Activated CD8-positive, alpha-beta memory T cell treated with anti-CD3 and anti-CD28 coated beads, Interleukin-2, amount 50 U/mL, for 4 hours (primary cell): ENCODE data around the gene SLX4.

Source experiments
- DNase-seq: peaks from one replicate; pipeline ENCODE4 v3.0.0-alpha.2; 2020

SLX4 gene

GRCh38 chr16:3599121-3599520, 12.3 kb downstream of the SLX4 start:
- DNase-seq: no peak

- no peak for DNase-seq
Measured at GRCh38 chr16:3598236-3598635, 13.2 kb downstream of the SLX4 start.

- no peak for DNase-seq
Measured at GRCh38 chr16:3597676-3598075, 13.7 kb downstream of the SLX4 start.

- no peak for DNase-seq
Measured at GRCh38 chr16:3597226-3597625, 14.2 kb downstream of the SLX4 start.

GRCh38 chr16:3596101-3596861, 15.1 kb downstream of the SLX4 start:
- no peak for DNase-seq

- DNase-seq: no peak
Measured at GRCh38 chr16:3595521-3596021, 15.8 kb downstream of the SLX4 start.

- DNase-seq: no peak
Measured at GRCh38 chr16:3595110-3595486, 16.3 kb downstream of the SLX4 start.

GRCh38 chr16:3594316-3595109, 16.9 kb downstream of the SLX4 start:
- no peak for DNase-seq

- no peak for DNase-seq
Measured at GRCh38 chr16:3592559-3592958, 18.8 kb downstream of the SLX4 start.

GRCh38 chr16:3591991-3592390, 19.4 kb downstream of the SLX4 start:
- no peak for DNase-seq

GRCh38 chr16:3591436-3591803, 20.0 kb downstream of the SLX4 start:
- DNase-seq: no peak

- no peak for DNase-seq
Measured at GRCh38 chr16:3590736-3591435, 20.5 kb downstream of the SLX4 start.

- DNase-seq: no peak
Measured at GRCh38 chr16:3589991-3590701, 21.3 kb downstream of the SLX4 start.

GRCh38 chr16:3589441-3589921, 21.9 kb downstream of the SLX4 start:
- no peak for DNase-seq

GRCh38 chr16:3589001-3589400, 22.4 kb downstream of the SLX4 start:
- DNase-seq: no peak

GRCh38 chr16:3587547-3588110, 23.8 kb downstream of the SLX4 start:
- no peak for DNase-seq

GRCh38 chr16:3584412-3584811, 27.0 kb downstream of the SLX4 start:
- no peak for DNase-seq

GRCh38 chr16:3583303-3584038, 27.9 kb downstream of the SLX4 start:
- no peak for DNase-seq

GRCh38 chr16:3582276-3583165, 28.9 kb downstream of the SLX4 start:
- no peak for DNase-seq

GRCh38 chr16:3581392-3581791, 30.0 kb downstream of the SLX4 start:
- no peak for DNase-seq

GRCh38 chr16:3580686-3581085, 30.7 kb downstream of the SLX4 start:
- DNase-seq: no peak
